Muscle layer of colon (tissue), 2 donors: ENCODE measurements around the gene GAGE12G.
"Not testable (repeated sequence)": the region's sequence is repeated elsewhere in the genome, so short reads cannot be mapped to it uniquely, and the experiment has no call there.

Experiments
- H3K27ac ChIP-seq: one replicate; pipeline ENCODE4 v1.7.0; 2013; ENCODE audit warnings: low read depth, mild to moderate bottlenecking, low read length, moderate library complexity
- H3K27me3 ChIP-seq, 2 donors: one replicate each; pipeline ENCODE4 v1.7.0; 2013; ENCODE audit warnings: low read length in 2 of 2, mild to moderate bottlenecking in 2 of 2; ENCODE audit not compliant: insufficient read depth in 2 of 2, control insufficient read depth in 1 of 2
- H3K36me3 ChIP-seq: one replicate; pipeline ENCODE4 v1.7.0; 2013; ENCODE audit warnings: mild to moderate bottlenecking, low read length; ENCODE audit not compliant: insufficient read depth
- H3K4me1 ChIP-seq: one replicate; pipeline ENCODE4 v1.7.0; 2013; ENCODE audit warnings: mild to moderate bottlenecking, low read length; ENCODE audit not compliant: insufficient read depth
- H3K4me3 ChIP-seq, 2 donors: one replicate each; pipeline ENCODE4 v1.7.0; 2013; ENCODE audit warnings: low read length in 2 of 2, low read depth in 1 of 2, mild to moderate bottlenecking in 1 of 2, moderate library complexity in 1 of 2
- H3K9ac ChIP-seq: one replicate; pipeline ENCODE4 v1.7.0; 2013; ENCODE audit warnings: low read length
- H3K9me3 ChIP-seq: one replicate; pipeline ENCODE4 v1.7.0; 2013; ENCODE audit warnings: mild to moderate bottlenecking, low read length
- donor health status: abdominal sarcoma.
- donor health status: Adenocarcinoma of cecum.

The GAGE12G gene, protein sequence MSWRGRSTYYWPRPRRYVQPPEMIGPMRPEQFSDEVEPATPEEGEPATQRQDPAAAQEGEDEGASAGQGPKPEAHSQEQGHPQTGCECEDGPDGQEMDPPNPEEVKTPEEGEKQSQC

DNA sequence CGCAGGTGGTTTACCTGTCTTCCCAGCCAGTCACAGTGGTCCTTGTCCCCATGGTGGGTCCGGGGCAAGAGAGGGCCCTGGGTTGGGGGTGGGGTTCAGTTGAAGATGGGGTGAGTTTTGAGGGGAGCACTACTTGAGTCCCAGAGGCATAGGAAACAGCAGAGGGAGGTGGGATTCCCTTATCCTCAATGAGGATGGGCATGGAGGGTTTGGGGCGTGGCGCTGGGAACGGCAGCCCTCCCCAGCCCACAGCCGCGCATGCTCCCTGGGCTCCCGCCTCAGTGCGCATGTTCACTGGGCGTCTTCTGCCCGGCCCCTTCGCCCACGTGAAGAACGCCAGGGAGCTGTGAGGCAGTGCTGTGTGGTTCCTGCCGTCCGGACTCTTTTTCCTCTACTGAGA lies at the start of gene GAGE12G:
Gene GAGE12G (plus strand): TSS at position 301 of the 400 bp plus-strand sequence. CDS start 1,155 bp downstream, outside the sequence.
- H3K27ac ChIP-seq, H3K36me3 ChIP-seq, H3K9ac ChIP-seq, H3K4me1 ChIP-seq, H3K4me3 ChIP-seq, H3K9me3 ChIP-seq, H3K27me3 ChIP-seq: not testable (repeated sequence)

DNA sequence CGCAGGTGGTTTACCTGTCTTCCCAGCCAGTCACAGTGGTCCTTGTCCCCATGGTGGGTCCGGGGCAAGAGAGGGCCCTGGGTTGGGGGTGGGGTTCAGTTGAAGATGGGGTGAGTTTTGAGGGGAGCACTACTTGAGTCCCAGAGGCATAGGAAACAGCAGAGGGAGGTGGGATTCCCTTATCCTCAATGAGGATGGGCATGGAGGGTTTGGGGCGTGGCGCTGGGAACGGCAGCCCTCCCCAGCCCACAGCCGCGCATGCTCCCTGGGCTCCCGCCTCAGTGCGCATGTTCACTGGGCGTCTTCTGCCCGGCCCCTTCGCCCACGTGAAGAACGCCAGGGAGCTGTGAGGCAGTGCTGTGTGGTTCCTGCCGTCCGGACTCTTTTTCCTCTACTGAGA lies 38.3 kb upstream of the GAGE12G start, which contains the start of gene GAGE12C:
Gene GAGE12C (plus strand): TSS at position 301 of the 400 bp plus-strand sequence. CDS start 1,155 bp downstream, outside the sequence.
- H3K9me3 ChIP-seq, H3K9ac ChIP-seq, H3K4me1 ChIP-seq, H3K36me3 ChIP-seq, H3K27me3 ChIP-seq, H3K4me3 ChIP-seq, H3K27ac ChIP-seq: not testable (repeated sequence)

DNA sequence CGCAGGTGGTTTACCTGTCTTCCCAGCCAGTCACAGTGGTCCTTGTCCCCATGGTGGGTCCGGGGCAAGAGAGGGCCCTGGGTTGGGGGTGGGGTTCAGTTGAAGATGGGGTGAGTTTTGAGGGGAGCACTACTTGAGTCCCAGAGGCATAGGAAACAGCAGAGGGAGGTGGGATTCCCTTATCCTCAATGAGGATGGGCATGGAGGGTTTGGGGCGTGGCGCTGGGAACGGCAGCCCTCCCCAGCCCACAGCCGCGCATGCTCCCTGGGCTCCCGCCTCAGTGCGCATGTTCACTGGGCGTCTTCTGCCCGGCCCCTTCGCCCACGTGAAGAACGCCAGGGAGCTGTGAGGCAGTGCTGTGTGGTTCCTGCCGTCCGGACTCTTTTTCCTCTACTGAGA lies 28.8 kb upstream of the GAGE12G start, which contains the start of gene GAGE12D:
Gene GAGE12D (plus strand): TSS at position 301 of the 400 bp plus-strand sequence. CDS start 1,155 bp downstream, outside the sequence.
- not testable (repeated sequence) for H3K9me3 ChIP-seq, H3K4me1 ChIP-seq, H3K4me3 ChIP-seq, H3K27me3 ChIP-seq, H3K9ac ChIP-seq, H3K36me3 ChIP-seq, H3K27ac ChIP-seq

DNA sequence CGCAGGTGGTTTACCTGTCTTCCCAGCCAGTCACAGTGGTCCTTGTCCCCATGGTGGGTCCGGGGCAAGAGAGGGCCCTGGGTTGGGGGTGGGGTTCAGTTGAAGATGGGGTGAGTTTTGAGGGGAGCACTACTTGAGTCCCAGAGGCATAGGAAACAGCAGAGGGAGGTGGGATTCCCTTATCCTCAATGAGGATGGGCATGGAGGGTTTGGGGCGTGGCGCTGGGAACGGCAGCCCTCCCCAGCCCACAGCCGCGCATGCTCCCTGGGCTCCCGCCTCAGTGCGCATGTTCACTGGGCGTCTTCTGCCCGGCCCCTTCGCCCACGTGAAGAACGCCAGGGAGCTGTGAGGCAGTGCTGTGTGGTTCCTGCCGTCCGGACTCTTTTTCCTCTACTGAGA lies 19.2 kb upstream of the GAGE12G start, which contains the start of gene GAGE12E:
Gene GAGE12E (plus strand): TSS at position 301 of the 400 bp plus-strand sequence. CDS start 1,155 bp downstream, outside the sequence.
- H3K36me3 ChIP-seq, H3K27ac ChIP-seq, H3K4me1 ChIP-seq, H3K9me3 ChIP-seq, H3K4me3 ChIP-seq, H3K9ac ChIP-seq, H3K27me3 ChIP-seq: not testable (repeated sequence)

DNA sequence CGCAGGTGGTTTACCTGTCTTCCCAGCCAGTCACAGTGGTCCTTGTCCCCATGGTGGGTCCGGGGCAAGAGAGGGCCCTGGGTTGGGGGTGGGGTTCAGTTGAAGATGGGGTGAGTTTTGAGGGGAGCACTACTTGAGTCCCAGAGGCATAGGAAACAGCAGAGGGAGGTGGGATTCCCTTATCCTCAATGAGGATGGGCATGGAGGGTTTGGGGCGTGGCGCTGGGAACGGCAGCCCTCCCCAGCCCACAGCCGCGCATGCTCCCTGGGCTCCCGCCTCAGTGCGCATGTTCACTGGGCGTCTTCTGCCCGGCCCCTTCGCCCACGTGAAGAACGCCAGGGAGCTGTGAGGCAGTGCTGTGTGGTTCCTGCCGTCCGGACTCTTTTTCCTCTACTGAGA lies 9.7 kb upstream of the GAGE12G start, which contains the start of gene GAGE12F:
Gene GAGE12F (plus strand): TSS at position 301 of the 400 bp plus-strand sequence. CDS start 1,155 bp downstream, outside the sequence.
- H3K4me3 ChIP-seq, H3K9ac ChIP-seq, H3K4me1 ChIP-seq, H3K36me3 ChIP-seq, H3K9me3 ChIP-seq, H3K27ac ChIP-seq, H3K27me3 ChIP-seq: not testable (repeated sequence)

DNA sequence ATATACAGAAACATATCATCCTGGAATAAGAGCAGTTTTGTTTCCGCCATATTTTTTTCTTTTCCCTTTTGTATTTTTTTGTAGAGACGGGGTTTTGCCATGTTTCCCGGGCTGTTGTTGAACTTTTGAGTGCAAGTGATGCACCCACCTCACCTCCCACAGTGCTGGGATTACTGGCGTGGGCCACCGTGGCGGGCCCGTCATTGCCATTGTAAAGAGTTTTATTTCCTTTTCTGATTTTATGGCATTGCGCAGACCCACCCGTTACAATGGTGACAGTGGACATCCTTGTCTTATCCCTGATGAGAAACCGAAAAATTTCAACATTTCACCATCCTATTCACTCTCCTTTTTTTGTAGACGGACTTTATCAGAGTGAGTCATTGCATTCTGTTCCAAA lies 1.5 kb upstream of the GAGE12G start:
- not testable (repeated sequence) for H3K9me3 ChIP-seq, H3K4me3 ChIP-seq, H3K27me3 ChIP-seq, H3K36me3 ChIP-seq, H3K9ac ChIP-seq, H3K27ac ChIP-seq, H3K4me1 ChIP-seq

DNA sequence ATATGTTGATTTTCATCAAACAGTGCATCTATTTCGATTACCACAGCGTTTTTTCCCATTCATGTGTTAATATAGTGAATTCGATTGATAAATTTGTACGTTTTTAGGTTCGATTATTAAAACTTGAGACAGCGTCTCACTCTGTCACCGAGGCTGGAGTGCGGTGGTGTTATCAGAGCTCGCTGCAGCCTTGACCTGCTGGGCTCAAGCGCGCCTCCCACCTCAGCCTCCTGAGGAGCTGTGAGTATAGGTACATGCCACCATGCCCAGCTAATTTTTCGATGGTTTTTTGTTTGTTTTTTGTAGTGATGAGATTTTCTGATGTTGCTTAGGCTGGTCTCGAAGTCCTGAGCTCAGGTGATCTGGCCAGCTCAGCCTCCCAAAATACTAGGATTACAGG lies 1.0 kb upstream of the GAGE12G start:
- not testable (repeated sequence) for H3K4me3 ChIP-seq, H3K4me1 ChIP-seq, H3K27ac ChIP-seq, H3K9me3 ChIP-seq, H3K36me3 ChIP-seq, H3K27me3 ChIP-seq, H3K9ac ChIP-seq

DNA sequence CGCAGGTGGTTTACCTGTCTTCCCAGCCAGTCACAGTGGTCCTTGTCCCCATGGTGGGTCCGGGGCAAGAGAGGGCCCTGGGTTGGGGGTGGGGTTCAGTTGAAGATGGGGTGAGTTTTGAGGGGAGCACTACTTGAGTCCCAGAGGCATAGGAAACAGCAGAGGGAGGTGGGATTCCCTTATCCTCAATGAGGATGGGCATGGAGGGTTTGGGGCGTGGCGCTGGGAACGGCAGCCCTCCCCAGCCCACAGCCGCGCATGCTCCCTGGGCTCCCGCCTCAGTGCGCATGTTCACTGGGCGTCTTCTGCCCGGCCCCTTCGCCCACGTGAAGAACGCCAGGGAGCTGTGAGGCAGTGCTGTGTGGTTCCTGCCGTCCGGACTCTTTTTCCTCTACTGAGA lies 9.4 kb downstream of the GAGE12G start, which contains the start of gene GAGE12H:
Gene GAGE12H (plus strand): TSS at position 301 of the 400 bp plus-strand sequence. CDS start 1,155 bp downstream, outside the sequence.
- H3K27me3 ChIP-seq, H3K9ac ChIP-seq, H3K4me3 ChIP-seq, H3K9me3 ChIP-seq, H3K36me3 ChIP-seq, H3K27ac ChIP-seq, H3K4me1 ChIP-seq: not testable (repeated sequence)

DNA sequence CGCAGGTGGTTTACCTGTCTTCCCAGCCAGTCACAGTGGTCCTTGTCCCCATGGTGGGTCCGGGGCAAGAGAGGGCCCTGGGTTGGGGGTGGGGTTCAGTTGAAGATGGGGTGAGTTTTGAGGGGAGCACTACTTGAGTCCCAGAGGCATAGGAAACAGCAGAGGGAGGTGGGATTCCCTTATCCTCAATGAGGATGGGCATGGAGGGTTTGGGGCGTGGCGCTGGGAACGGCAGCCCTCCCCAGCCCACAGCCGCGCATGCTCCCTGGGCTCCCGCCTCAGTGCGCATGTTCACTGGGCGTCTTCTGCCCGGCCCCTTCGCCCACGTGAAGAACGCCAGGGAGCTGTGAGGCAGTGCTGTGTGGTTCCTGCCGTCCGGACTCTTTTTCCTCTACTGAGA lies 19.0 kb downstream of the GAGE12G start, which contains the start of gene GAGE2A:
Gene GAGE2A (plus strand): TSS at position 301 of the 400 bp plus-strand sequence. CDS start 1,155 bp downstream, outside the sequence.
- not testable (repeated sequence) for H3K4me3 ChIP-seq, H3K9me3 ChIP-seq, H3K36me3 ChIP-seq, H3K4me1 ChIP-seq, H3K27ac ChIP-seq, H3K27me3 ChIP-seq, H3K9ac ChIP-seq

DNA sequence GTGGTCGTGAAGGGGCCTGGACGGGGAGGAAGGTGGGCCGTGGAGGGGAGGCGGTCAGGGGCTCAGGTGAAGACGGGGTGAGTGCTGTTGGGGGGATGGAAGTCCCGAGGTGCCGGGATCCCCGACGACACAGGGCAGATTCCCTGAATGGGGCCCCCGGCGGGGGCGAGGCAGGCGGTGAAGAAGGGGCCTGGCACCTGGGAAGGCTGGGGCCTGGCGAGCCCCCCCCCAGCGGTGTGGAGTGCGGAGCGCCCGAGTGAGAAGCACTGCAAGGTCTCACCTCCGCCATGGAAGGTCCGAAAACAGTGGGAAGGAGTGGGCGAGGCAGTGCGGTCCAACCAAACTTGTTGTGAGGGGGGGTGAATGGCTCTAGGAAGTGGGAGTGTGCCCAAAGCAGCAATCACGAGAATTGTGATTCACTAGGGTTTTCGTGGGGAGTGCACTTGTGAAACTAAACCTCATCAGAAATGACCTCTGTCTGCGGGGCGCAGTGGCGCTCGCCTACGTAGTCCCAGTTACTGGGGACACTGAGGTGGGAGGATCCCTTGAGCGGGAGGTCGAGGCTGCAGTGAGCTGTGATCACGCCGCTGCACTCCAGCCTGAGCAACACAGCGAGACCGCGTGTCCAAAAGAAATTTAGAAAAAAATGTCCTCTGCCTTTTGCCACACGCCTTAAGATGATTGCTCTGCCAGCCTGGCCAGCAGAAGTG lies 19.7 kb downstream of the GAGE12G start:
- not testable (repeated sequence) for H3K9me3 ChIP-seq, H3K4me1 ChIP-seq, H3K36me3 ChIP-seq, H3K9ac ChIP-seq, H3K27ac ChIP-seq, H3K4me3 ChIP-seq, H3K27me3 ChIP-seq

DNA sequence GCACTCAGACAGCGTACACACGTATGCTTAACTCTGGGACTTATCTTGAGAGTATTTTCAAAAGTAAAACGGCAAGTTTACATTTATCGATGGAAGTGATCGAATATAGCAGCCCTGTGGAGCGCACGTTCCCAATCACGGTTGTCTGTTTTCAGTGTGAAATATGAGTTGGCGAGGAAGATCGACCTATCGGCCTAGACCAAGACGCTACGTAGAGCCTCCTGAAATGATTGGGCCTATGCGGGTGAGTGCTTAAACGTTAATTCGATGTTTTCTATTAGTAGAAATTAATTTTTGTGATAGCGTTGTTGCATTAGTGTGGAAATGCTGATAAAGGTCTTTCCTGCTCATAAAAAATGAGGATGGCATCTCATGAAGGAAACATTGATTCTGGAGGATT lies 20.3 kb downstream of the GAGE12G start:
- not testable (repeated sequence) for H3K27ac ChIP-seq, H3K27me3 ChIP-seq, H3K9me3 ChIP-seq, H3K9ac ChIP-seq, H3K4me3 ChIP-seq, H3K4me1 ChIP-seq, H3K36me3 ChIP-seq

DNA sequence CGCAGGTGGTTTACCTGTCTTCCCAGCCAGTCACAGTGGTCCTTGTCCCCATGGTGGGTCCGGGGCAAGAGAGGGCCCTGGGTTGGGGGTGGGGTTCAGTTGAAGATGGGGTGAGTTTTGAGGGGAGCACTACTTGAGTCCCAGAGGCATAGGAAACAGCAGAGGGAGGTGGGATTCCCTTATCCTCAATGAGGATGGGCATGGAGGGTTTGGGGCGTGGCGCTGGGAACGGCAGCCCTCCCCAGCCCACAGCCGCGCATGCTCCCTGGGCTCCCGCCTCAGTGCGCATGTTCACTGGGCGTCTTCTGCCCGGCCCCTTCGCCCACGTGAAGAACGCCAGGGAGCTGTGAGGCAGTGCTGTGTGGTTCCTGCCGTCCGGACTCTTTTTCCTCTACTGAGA lies 28.5 kb downstream of the GAGE12G start, which contains the start of gene GAGE1:
Gene GAGE1 (plus strand): TSS at position 301 of the 400 bp plus-strand sequence. CDS start 1,155 bp downstream, outside the sequence.
- not testable (repeated sequence) for H3K9ac ChIP-seq, H3K36me3 ChIP-seq, H3K4me1 ChIP-seq, H3K9me3 ChIP-seq, H3K4me3 ChIP-seq, H3K27ac ChIP-seq, H3K27me3 ChIP-seq
